Measurements from ENCODE around the gene PPP5C.
"Not testable (repeated sequence)": the region's sequence is repeated elsewhere in the genome, so short reads cannot be mapped to it uniquely, and the experiment has no call there.

Gene PPP5C

DNA sequence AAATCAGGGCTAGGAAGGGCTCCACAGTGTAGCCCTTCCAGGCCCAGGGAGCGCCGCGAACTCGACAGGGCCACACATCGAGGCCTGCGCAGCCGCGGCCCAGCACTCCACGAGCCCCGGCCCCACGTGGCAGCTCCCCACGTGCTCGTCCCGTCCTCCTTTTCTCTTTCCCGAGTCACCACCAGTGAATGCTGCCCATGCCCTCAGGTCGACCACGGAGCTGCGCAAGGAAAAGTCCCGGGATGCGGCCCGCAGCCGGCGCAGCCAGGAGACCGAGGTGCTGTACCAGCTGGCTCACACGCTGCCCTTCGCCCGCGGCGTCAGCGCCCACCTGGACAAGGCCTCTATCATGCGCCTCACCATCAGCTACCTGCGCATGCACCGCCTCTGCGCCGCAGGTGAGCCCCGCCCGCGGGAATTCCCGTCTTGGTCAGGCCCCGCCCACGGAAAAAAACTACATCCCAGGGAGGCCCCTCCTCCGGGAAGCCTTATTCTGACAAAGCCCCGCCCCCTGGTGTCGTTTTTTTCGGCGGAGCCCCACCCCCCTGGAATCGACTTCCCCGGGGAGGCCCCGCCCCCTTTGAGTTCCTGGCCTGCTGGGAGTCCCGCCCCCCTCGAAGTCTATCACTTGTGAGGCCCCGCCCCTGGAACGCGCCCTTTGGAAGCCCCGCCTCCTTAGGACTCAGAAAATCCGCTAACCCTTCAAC, 43.0 kb upstream of the PPP5C start:
- no peak for DNase-seq (ENCODE audit: low read depth)
- no peak overlapping the region for H3K4me3 ChIP-seq (ENCODE audit: low read depth, low read length)
- TF ChIP-seq, protein P1, sequence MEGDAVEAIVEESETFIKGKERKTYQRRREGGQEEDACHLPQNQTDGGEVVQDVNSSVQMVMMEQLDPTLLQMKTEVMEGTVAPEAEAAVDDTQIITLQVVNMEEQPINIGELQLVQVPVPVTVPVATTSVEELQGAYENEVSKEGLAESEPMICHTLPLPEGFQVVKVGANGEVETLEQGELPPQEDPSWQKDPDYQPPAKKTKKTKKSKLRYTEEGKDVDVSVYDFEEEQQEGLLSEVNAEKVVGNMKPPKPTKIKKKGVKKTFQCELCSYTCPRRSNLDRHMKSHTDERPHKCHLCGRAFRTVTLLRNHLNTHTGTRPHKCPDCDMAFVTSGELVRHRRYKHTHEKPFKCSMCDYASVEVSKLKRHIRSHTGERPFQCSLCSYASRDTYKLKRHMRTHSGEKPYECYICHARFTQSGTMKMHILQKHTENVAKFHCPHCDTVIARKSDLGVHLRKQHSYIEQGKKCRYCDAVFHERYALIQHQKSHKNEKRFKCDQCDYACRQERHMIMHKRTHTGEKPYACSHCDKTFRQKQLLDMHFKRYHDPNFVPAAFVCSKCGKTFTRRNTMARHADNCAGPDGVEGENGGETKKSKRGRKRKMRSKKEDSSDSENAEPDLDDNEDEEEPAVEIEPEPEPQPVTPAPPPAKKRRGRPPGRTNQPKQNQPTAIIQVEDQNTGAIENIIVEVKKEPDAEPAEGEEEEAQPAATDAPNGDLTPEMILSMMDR (IDR thresholded peaks at IDR 0.05; ENCODE audit: low read depth, low read length, missing control alignments), result no peak

DNA sequence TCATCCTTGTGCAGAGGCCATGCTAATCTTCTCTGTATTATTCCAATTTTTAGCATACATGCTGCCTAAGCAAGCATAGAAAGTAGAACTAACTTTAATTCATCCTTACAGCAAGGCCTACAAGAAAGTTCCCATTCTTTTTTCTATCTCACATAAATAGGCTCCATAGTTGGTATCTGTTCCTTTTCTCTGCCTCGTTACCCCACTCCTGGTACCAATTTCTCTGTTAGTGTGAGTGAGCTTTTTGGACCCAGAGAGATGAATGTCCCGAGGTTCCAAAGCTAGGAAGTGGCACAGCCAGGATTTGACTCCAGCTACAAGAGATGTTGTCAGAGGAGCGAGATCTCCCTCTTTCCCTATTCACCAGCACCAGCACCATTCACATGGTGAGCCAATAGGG, 40.4 kb upstream of the PPP5C start:
- H3K4me3 ChIP-seq (ENCODE audit: low read depth, low read length), result no peak overlapping the region
- no peak for DNase-seq (ENCODE audit: low read depth)
- TF ChIP-seq, protein P1 (IDR thresholded peaks at IDR 0.05; ENCODE audit: low read depth, low read length, missing control alignments), result no peak

DNA sequence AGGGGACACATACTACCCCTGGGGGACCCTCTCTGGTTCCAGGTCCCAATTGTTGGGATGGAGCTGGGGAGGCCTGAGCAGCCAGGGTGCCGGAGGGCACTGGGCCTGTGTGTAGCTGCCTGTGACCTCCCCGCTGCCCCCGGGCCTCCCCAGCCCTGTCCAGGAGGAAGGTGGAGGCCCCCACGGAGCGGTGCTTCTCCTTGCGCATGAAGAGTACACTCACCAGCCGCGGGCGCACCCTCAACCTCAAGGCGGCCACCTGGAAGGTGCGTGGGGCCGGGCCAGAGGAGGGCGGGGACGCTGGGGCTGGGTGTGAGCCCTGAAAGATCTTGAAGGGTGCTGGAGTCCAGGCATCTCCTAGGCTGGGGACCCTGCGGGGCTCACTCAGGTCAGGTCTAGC, 38.4 kb upstream of the PPP5C start:
- TF ChIP-seq, protein P1 (IDR thresholded peaks at IDR 0.05; ENCODE audit: low read depth, low read length, missing control alignments), result no peak
- no peak overlapping the region for H3K4me3 ChIP-seq (ENCODE audit: low read depth, low read length)
- no peak for DNase-seq (ENCODE audit: low read depth)

DNA sequence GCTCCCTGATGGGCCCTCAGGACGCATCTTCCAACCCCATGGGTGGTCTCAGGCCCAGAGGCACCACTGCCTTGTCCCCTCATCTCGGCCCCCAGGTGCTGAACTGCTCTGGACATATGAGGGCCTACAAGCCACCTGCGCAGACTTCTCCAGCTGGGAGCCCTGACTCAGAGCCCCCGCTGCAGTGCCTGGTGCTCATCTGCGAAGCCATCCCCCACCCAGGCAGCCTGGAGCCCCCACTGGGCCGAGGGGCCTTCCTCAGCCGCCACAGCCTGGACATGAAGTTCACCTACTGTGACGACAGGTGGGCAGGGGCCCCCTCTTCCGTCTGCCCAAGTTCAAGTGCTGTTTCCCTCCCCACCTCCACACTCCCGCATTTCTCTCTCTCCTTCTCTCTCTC, 37.8 kb upstream of the PPP5C start:
- no peak for DNase-seq (ENCODE audit: low read depth)
- no peak overlapping the region for H3K4me3 ChIP-seq (ENCODE audit: low read depth, low read length)
- TF ChIP-seq, protein P1 (IDR thresholded peaks at IDR 0.05; ENCODE audit: low read depth, low read length, missing control alignments), result no peak

GRCh38 chr19:46311444-46311843, 35.4 kb upstream of the PPP5C start:
- TF ChIP-seq, protein P1 (IDR thresholded peaks at IDR 0.05; ENCODE audit: low read depth, low read length, missing control alignments), result no peak
- H3K4me3 ChIP-seq (ENCODE audit: low read depth, low read length), result no peak overlapping the region
- DNase-seq (ENCODE audit: low read depth), result no peak

DNA sequence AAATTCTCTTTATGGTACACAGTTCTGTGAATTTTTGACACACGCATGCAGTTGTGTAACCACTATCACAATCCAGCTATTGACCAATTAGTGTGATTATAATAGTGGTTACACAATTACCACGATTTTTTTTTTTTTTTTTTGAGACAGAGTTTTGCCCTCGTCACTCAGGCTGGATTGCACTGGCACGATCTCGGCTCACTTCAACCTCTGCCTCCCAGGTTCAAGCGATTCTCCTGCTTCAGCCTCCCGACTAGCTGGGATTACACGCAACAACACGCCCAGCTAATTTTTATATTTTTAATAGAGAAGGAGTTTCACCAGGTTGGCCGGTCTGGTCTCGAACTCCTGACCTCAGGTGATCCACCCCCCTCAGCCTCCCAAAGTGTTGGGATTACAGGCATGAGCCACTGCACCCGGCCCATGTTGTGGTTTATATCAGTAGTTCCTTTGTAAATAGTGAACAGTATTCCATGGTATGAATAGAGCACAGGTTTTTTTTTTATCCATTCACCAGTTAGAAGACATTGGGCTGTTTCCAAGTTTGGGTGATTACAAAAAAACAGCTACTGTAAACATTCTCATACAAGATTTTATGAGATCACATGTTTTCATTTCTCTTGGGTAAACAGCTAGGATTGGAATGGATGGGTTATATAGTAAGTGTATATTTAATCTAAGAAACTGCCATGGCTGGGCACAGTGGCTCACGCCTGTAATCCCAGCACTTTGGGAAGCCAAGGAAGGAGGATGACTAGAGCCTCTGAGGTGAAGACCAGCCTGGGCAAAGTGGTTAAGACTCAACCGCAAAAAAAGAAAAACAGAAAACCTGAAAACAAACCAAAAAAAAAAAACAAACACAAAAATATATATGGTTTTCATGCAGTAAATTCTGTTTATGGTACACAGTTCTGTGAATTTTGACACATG, 33.1 kb upstream of the PPP5C start:
- not testable (repeated sequence) for DNase-seq (ENCODE audit: low read depth); H3K4me3 ChIP-seq (ENCODE audit: low read depth, low read length)

DNA sequence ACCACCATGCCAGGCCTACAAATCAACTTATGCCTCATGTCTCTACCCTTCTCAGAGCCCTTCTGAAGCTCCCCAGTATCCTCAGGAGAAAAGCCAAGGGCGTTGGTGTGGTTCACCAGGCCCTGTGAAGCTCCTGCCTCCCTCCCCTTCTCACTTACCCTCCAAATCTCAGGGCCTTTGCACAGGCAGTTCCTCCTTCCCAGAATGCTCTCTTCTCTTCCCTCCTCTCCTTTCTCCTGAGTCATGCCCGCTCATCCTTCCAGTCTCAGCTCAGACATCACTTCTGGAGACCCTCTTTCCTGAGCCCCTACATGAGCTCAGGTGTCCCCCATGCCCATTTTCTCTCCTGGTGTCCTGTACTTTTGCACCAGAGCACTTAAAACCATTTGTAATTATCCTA, 29.5 kb upstream of the PPP5C start:
- DNase-seq (ENCODE audit: low read depth), result no peak
- H3K4me3 ChIP-seq (ENCODE audit: low read depth, low read length), result no peak overlapping the region
- TF ChIP-seq, protein P1 (IDR thresholded peaks at IDR 0.05; ENCODE audit: low read depth, low read length, missing control alignments), result no peak
